HepG2 (cell line): ENCODE data around the gene KCNT2. TPM values are rescaled to one million over a fixed set of nuclear protein-coding genes. Genes with fewer than 3 reads are reported as not detected.

ENCODE experiments used
- ATAC-seq: fragments of 200-7000 bp; cut with Tn5 transposase; 3 replicates; pipeline ENCODE4 v1.9.1; 2020; ENCODE audit warnings: mild to moderate bottlenecking, moderate library complexity
- BruUV-seq: library from RNA; stranded (reverse); fragments of 400-500 nt; replicated peaks from 2 replicates; lab custom pipeline; 2021; lab: Mats Ljungman, UMichigan
- CTCF ChIA-PET: fragments of 300-600 bp; formaldehyde crosslinking; extraction: SDS; loops from one replicate; lab custom pipeline; 2021; ENCODE audit warnings: low total read pairs, inconsistent platforms, low intra/inter-chr PET ratio; lab: Yijun Ruan, JAX
- POLR2A ChIA-PET: fragments of 350-600 bp; sonication (Branson Sonifier 250); formaldehyde crosslinking; loops from one replicate; lab custom pipeline; 2020; ENCODE audit warnings: antibody characterized with exemption, inconsistent platforms; lab: Yijun Ruan, JAX
- DNase-seq: peaks from one replicate; pipeline ENCODE4 v3.0.0-alpha.2; 2015; ENCODE audit warnings: low spot score
- FAIRE-seq: peaks from 3 replicates; lab custom pipeline; 2011; peaks lifted over from hg19 to GRCh38; lab: Jason Lieb, UNC
- H2AFZ ChIP-seq: one replicate; pipeline ENCODE4 v1.6.1; 2011; ENCODE audit warnings: low read length, inconsistent platforms
- H3K27ac ChIP-seq: fragments of 300-600 bp; 3 replicates; pipeline ENCODE4 v1.8.0; 2011; ENCODE audit warnings: mixed run types, mild to moderate bottlenecking, mixed read lengths, low read length, inconsistent platforms; ENCODE audit not compliant: insufficient read depth; ENCODE audit errors: extremely low read length
- H3K27me3 ChIP-seq, 2 experiments: fragments of 200-600 bp in 1 of 2; 2 replicates in 1 of 2; 3 replicates in 1 of 2; pipeline versions ENCODE4 v1.6.0 to v1.8.0; 2011; ENCODE audit warnings: low read length in 2 of 2, mild to moderate bottlenecking in 2 of 2, moderate library complexity in 2 of 2, inconsistent platforms in 1 of 2; ENCODE audit not compliant: insufficient read depth in 2 of 2, control insufficient read depth in 1 of 2
- H3K36me3 ChIP-seq, 2 experiments: fragments of 200-600 bp in 1 of 2; replicated peaks in 1 of 2; 2 replicates in 1 of 2; 3 replicates in 1 of 2; pipeline versions ENCODE4 v1.5.1 to v1.8.0; 2011; ENCODE audit warnings: low read length in 2 of 2, inconsistent platforms in 1 of 2; ENCODE audit not compliant: insufficient read depth in 2 of 2, control insufficient read depth in 1 of 2
- H3K4me1 ChIP-seq: 2 replicates; pipeline ENCODE4 v1.5.1; 2012; ENCODE audit warnings: low read length, inconsistent platforms; ENCODE audit not compliant: insufficient read depth
- H3K4me2 ChIP-seq: 2 replicates; pipeline ENCODE4 v1.6.0; 2011; ENCODE audit warnings: low read depth, low read length, inconsistent platforms
- H3K4me3 ChIP-seq, 3 experiments: fragments of 200-600 bp in 1 of 3; sonication (generic), shearing (Covaris generic) in 1 of 3; replicated peaks in 1 of 3; 2 replicates each; pipeline ENCODE4 v1.5.1; 2011 to 2016; ENCODE audit warnings: low read length in 3 of 3, inconsistent platforms in 2 of 3, low read depth in 2 of 3, mild to moderate bottlenecking in 2 of 3, control low read depth in 1 of 3, mixed read lengths in 1 of 3; ENCODE audit not compliant: insufficient read depth in 1 of 3
- H3K79me2 ChIP-seq: one replicate; pipeline ENCODE4 v1.6.1; 2011; ENCODE audit warnings: low read length, inconsistent platforms; ENCODE audit not compliant: insufficient read depth
- H3K9ac ChIP-seq: 2 replicates; pipeline ENCODE4 v1.6.0; 2011; ENCODE audit warnings: mild to moderate bottlenecking, low read depth, low read length, inconsistent platforms; ENCODE audit not compliant: insufficient read depth
- H3K9me3 ChIP-seq: 2 replicates; pipeline ENCODE4 v1.5.1; 2012; ENCODE audit warnings: mild to moderate bottlenecking, low read length
- H4K20me1 ChIP-seq: 2 replicates; pipeline ENCODE4 v1.6.0; 2011; ENCODE audit warnings: inconsistent platforms, mild to moderate bottlenecking, low read length, moderate library complexity; ENCODE audit not compliant: insufficient read depth
- NR2C2 ChIP-seq: sonication (generic); formaldehyde crosslinking; IDR thresholded peaks from 2 replicates; pipeline ENCODE4 v1.4.0; 2020; ENCODE audit warnings: missing genetic modification reagents, mild to moderate bottlenecking, moderate library complexity, borderline replicate concordance
- PRMT3 ChIP-seq: sonication (generic); formaldehyde crosslinking; IDR thresholded peaks from 2 replicates; pipeline ENCODE4 v1.8.1; 2022; ENCODE audit warnings: low read depth, mild to moderate bottlenecking, moderate library complexity, missing genetic modification reagents, borderline replicate concordance
- SAFB2 ChIP-seq: sonication (generic); formaldehyde crosslinking; IDR thresholded peaks from 2 replicates; pipeline ENCODE4 v1.5.1; 2020; ENCODE audit warnings: missing genetic modification reagents, low read depth, mild to moderate bottlenecking, borderline replicate concordance
- SP140L ChIP-seq: sonication (generic); formaldehyde crosslinking; IDR thresholded peaks from 2 replicates; pipeline ENCODE4 v1.4.0; 2020; ENCODE audit warnings: missing genetic modification reagents, borderline replicate concordance
- ZIK1 ChIP-seq: sonication (generic); formaldehyde crosslinking; IDR thresholded peaks from 2 replicates; pipeline ENCODE4 v1.5.0; 2020; ENCODE audit warnings: mild to moderate bottlenecking, low read depth, missing genetic modification reagents, borderline replicate concordance
- ZNF446 ChIP-seq: sonication (generic); formaldehyde crosslinking; IDR thresholded peaks from 2 replicates; pipeline ENCODE4 v1.5.0; 2020; ENCODE audit warnings: mild to moderate bottlenecking, missing genetic modification reagents
- ZNF556 ChIP-seq: sonication (generic); formaldehyde crosslinking; IDR thresholded peaks from 2 replicates; pipeline ENCODE4 v1.4.0; 2020; ENCODE audit warnings: mild to moderate bottlenecking, missing genetic modification reagents, borderline replicate concordance
- ZNF792 ChIP-seq: IDR thresholded peaks from 2 replicates; pipeline ENCODE4 v1.6.1; 2016
- WGBS: methylation state at CpG from one replicate; pipeline ENCODE4 v1.1.6; 2017; ENCODE audit warnings: low lambda C conversion rate; 5-methylcytosine and 5-hydroxymethylcytosine counted together
- in situ Hi-C: cut with HindIII; loops from 2 replicates; pipeline ENCODE4 v1.10.0; 2017; ENCODE audit warnings: low pct_unique_long_range_greater_than_20kb; ENCODE audit not compliant: extremely low pct_ligation_motif_present
- intact Hi-C: fragments of 100-400 bp; cut with micrococcal nuclease; formaldehyde crosslinking; loops from one replicate; pipeline ENCODE4 v1.10.0; 2022; ENCODE audit not compliant: unreplicated experiment
- polyA plus RNA-seq, 8 experiments: library from polyadenylated mRNA; depleted of rRNA in 3 of 8; stranded (reverse) in 7 of 8; unstranded in 1 of 8; fragments of >200 nt; fragmentation: Illumina TruSeq in 4 of 8; extraction: Trizol in 4 of 8; gene quantifications; 2 replicates each; pipeline versions ENCODE4 v1.2.1 to v1.2.3, GENCODE V29; 2011 to 2016; ENCODE audit warnings: low read depth in 4 of 8, missing spikeins in 1 of 8, mixed read lengths in 1 of 8; ENCODE audit not compliant: insufficient read depth in 1 of 8
- total RNA-seq, 5 experiments: library from RNA; depleted of rRNA; stranded (reverse); fragments of >200 nt; fragmentation: Illumina TruSeq; extraction: Trizol; gene quantifications; 2 replicates each; pipeline ENCODE4 v1.2.3, GENCODE V29; 2016; ENCODE audit warnings: low read depth in 1 of 5
- TF ChIP-seq, protein P1 (sequence below): IDR thresholded peaks from 2 replicates; pipeline ENCODE4 v1.6.1; 2016; ENCODE audit warnings: mild to moderate bottlenecking
- TF ChIP-seq, protein P2 (sequence below), 2 experiments: IDR thresholded peaks; 2 replicates each; pipeline ENCODE4 v1.6.1; 2011 to 2012; ENCODE audit warnings: low read length in 2 of 2, borderline replicate concordance in 1 of 2, low read depth in 1 of 2, mild to moderate bottlenecking in 1 of 2, moderate library complexity in 1 of 2
- TF ChIP-seq, protein P3 (sequence below): IDR thresholded peaks from 2 replicates; pipeline ENCODE4 v1.6.1; 2018; ENCODE audit warnings: missing genetic modification reagents, mild to moderate bottlenecking, missing compliant biosample characterization
- TF ChIP-seq, protein P4 (sequence below): sonication (generic); formaldehyde crosslinking; IDR thresholded peaks from 2 replicates; pipeline ENCODE4 v1.4.0; 2020; ENCODE audit warnings: missing genetic modification reagents, borderline replicate concordance

Gene KCNT2
- total and polyA plus RNA-seq, 2 of the 13 experiments (the other 11 are each of a cell fraction or from before 2014, with no cell fraction given): not detected

DNA sequence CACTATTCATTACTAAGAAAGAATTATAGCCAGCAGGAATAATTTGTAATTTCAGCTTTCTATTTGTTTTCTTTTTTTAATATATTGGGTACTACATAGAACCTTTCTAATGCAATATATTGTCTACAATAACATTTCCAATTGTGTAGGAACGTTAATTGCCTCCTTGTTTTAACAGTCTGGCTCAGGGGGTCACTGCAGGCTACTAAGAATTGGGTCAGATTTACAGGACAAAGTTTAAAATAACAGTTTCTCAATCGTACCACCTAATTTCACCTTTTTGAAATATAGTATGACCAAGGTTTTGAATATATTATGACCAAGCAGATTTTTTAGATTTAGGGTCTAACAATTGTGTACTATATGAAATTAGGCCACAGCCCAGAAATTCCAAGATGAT is 46.0 kb upstream of the KCNT2 start:
- ATAC-seq: no peak
- TF ChIP-seq ZNF446 (CRISPR knock-in tag): no peak
- no peak for TF ChIP-seq NR2C2 (CRISPR knock-in tag)
- TF ChIP-seq PRMT3 (CRISPR knock-in tag): no peak
- TF ChIP-seq, protein P1, sequence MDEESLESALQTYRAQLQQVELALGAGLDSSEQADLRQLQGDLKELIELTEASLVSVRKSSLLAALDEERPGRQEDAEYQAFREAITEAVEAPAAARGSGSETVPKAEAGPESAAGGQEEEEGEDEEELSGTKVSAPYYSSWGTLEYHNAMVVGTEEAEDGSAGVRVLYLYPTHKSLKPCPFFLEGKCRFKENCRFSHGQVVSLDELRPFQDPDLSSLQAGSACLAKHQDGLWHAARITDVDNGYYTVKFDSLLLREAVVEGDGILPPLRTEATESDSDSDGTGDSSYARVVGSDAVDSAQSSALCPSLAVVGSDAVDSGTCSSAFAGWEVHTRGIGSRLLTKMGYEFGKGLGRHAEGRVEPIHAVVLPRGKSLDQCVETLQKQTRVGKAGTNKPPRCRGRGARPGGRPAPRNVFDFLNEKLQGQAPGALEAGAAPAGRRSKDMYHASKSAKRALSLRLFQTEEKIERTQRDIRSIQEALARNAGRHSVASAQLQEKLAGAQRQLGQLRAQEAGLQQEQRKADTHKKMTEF: no peak
- no peak for TF ChIP-seq ZNF792
- TF ChIP-seq ZNF556: no peak
- no peak for TF ChIP-seq ZIK1 (CRISPR knock-in tag)
- TF ChIP-seq, protein P2, sequence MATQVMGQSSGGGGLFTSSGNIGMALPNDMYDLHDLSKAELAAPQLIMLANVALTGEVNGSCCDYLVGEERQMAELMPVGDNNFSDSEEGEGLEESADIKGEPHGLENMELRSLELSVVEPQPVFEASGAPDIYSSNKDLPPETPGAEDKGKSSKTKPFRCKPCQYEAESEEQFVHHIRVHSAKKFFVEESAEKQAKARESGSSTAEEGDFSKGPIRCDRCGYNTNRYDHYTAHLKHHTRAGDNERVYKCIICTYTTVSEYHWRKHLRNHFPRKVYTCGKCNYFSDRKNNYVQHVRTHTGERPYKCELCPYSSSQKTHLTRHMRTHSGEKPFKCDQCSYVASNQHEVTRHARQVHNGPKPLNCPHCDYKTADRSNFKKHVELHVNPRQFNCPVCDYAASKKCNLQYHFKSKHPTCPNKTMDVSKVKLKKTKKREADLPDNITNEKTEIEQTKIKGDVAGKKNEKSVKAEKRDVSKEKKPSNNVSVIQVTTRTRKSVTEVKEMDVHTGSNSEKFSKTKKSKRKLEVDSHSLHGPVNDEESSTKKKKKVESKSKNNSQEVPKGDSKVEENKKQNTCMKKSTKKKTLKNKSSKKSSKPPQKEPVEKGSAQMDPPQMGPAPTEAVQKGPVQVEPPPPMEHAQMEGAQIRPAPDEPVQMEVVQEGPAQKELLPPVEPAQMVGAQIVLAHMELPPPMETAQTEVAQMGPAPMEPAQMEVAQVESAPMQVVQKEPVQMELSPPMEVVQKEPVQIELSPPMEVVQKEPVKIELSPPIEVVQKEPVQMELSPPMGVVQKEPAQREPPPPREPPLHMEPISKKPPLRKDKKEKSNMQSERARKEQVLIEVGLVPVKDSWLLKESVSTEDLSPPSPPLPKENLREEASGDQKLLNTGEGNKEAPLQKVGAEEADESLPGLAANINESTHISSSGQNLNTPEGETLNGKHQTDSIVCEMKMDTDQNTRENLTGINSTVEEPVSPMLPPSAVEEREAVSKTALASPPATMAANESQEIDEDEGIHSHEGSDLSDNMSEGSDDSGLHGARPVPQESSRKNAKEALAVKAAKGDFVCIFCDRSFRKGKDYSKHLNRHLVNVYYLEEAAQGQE (IDR thresholded peaks at IDR 0.05; ENCODE audit: borderline replicate concordance in 1 of 2, low read depth in 1 of 2, low read length in 2 of 2): no peak
- TF ChIP-seq, protein P3, sequence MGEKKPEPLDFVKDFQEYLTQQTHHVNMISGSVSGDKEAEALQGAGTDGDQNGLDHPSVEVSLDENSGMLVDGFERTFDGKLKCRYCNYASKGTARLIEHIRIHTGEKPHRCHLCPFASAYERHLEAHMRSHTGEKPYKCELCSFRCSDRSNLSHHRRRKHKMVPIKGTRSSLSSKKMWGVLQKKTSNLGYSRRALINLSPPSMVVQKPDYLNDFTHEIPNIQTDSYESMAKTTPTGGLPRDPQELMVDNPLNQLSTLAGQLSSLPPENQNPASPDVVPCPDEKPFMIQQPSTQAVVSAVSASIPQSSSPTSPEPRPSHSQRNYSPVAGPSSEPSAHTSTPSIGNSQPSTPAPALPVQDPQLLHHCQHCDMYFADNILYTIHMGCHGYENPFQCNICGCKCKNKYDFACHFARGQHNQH (CRISPR knock-in tag): no peak
- no peak for TF ChIP-seq SAFB2 (CRISPR knock-in tag)
- TF ChIP-seq, protein P4, sequence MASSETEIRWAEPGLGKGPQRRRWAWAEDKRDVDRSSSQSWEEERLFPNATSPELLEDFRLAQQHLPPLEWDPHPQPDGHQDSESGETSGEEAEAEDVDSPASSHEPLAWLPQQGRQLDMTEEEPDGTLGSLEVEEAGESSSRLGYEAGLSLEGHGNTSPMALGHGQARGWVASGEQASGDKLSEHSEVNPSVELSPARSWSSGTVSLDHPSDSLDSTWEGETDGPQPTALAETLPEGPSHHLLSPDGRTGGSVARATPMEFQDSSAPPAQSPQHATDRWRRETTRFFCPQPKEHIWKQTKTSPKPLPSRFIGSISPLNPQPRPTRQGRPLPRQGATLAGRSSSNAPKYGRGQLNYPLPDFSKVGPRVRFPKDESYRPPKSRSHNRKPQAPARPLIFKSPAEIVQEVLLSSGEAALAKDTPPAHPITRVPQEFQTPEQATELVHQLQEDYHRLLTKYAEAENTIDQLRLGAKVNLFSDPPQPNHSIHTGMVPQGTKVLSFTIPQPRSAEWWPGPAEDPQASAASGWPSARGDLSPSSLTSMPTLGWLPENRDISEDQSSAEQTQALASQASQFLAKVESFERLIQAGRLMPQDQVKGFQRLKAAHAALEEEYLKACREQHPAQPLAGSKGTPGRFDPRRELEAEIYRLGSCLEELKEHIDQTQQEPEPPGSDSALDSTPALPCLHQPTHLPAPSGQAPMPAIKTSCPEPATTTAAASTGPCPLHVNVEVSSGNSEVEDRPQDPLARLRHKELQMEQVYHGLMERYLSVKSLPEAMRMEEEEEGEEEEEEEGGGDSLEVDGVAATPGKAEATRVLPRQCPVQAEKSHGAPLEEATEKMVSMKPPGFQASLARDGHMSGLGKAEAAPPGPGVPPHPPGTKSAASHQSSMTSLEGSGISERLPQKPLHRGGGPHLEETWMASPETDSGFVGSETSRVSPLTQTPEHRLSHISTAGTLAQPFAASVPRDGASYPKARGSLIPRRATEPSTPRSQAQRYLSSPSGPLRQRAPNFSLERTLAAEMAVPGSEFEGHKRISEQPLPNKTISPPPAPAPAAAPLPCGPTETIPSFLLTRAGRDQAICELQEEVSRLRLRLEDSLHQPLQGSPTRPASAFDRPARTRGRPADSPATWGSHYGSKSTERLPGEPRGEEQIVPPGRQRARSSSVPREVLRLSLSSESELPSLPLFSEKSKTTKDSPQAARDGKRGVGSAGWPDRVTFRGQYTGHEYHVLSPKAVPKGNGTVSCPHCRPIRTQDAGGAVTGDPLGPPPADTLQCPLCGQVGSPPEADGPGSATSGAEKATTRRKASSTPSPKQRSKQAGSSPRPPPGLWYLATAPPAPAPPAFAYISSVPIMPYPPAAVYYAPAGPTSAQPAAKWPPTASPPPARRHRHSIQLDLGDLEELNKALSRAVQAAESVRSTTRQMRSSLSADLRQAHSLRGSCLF (CRISPR knock-in tag): no peak
- TF ChIP-seq SP140L: no peak

More for the DNA sequence above, 46.0 kb upstream of the KCNT2 start:
- ChIA-PET POLR2A (no interaction called here), CTCF (no interaction called here)
- in situ Hi-C loops: loop anchor here (10.0 kb wide), 1 partner anchor 309 kb away; no protein-coding TSS in a partner anchor
- Histone ChIP-seq H3K27ac (no peak overlapping the region), H3K9ac (no peak overlapping the region), H4K20me1 (no peaks in the 10 kb centered on the region), H3K9me3 (no peaks in the 10 kb centered on the region), H3K4me3 (no peak overlapping the region), H3K79me2 (no peaks in the 10 kb centered on the region), H3K4me2 (no peak overlapping the region), H2AFZ (no peak overlapping the region), H3K4me1 (no peaks in the 10 kb centered on the region), H3K36me3 (no peaks in the 10 kb centered on the region), H3K27me3 (no peaks in the 10 kb centered on the region)
- FAIRE-seq: no peak
- BruUV-seq: no TSS peak
- intact Hi-C loops: no loop called here
- DNase-seq: no peak
- 2% methylated on average over 2 of the region's 2 CpGs for WGBS
